Neutrophil (primary cell): ENCODE data around the gene CABLES2.

ENCODE experiments used
- H3K27ac ChIP-seq: fragments of 200-600 bp; sonication (generic); 2 replicates; pipeline ENCODE4 v1.5.1; 2016; ENCODE audit warnings: mild to moderate bottlenecking, moderate library complexity
- H3K27me3 ChIP-seq: fragments of 200-600 bp; sonication (generic); 2 replicates; pipeline ENCODE4 v1.6.0; 2016; ENCODE audit warnings: mild to moderate bottlenecking
- H3K36me3 ChIP-seq: fragments of 200-600 bp; sonication (generic); 2 replicates; pipeline ENCODE4 v1.5.1; 2017
- H3K4me1 ChIP-seq, 2 experiments: fragments of 200-600 bp in 1 of 2; sonication (generic) in 1 of 2; 1 replicate in 1 of 2; 2 replicates in 1 of 2; pipeline versions ENCODE4 v1.5.1 to v1.6.1; 2013 to 2016; ENCODE audit warnings: low read depth in 1 of 2, low read length in 1 of 2, mild to moderate bottlenecking in 1 of 2, moderate library complexity in 1 of 2; ENCODE audit not compliant: control insufficient read depth in 1 of 2, insufficient read depth in 1 of 2
- H3K4me3 ChIP-seq, 2 experiments: fragments of 200-600 bp in 1 of 2; sonication (generic) in 1 of 2; 1 replicate in 1 of 2; 2 replicates in 1 of 2; pipeline ENCODE4 v1.5.1; 2013 to 2016; ENCODE audit warnings: low read depth in 1 of 2, low read length in 1 of 2, mild to moderate bottlenecking in 1 of 2, moderate library complexity in 1 of 2
- H3K9me3 ChIP-seq: fragments of 200-600 bp; sonication (generic); 2 replicates; pipeline ENCODE4 v1.5.1; 2016
- CTCF ChIP-seq: fragments of 200-600 bp; sonication (generic); IDR thresholded peaks from 2 replicates; pipeline ENCODE4 v1.5.1; 2016; ENCODE audit warnings: antibody characterized with exemption

The CABLES2 gene

GRCh38 chr20:62351469-62352401, 55.4 kb downstream of the CABLES2 start:
- H3K4me1 ChIP-seq = no peaks in the 10 kb centered on the region
- no peak overlapping the region for H3K27ac ChIP-seq
- peaks cover 14% of the 10 kb centered on the region for H3K27me3 ChIP-seq
- no peaks in the 10 kb centered on the region for H3K9me3 ChIP-seq
- H3K36me3 ChIP-seq = no peaks in the 10 kb centered on the region
- TF ChIP-seq CTCF = no peak
- H3K4me3 ChIP-seq = no peak overlapping the region

GRCh38 chr20:62350629-62351422, 56.3 kb downstream of the CABLES2 start:
- Histone ChIP-seq H3K27ac (no peak overlapping the region), H3K9me3 (no peaks in the 10 kb centered on the region), H3K36me3 (no peaks in the 10 kb centered on the region), H3K4me3 (no peak overlapping the region), H3K4me1 (no peaks in the 10 kb centered on the region), H3K27me3 (peaks cover 5% of the 10 kb centered on the region)
- TF ChIP-seq CTCF = no peak

- Histone ChIP-seq H3K36me3 (no peaks in the 10 kb centered on the region), H3K4me1 (no peaks in the 10 kb centered on the region), H3K27ac (no peak overlapping the region), H3K27me3 (no peaks in the 10 kb centered on the region), H3K9me3 (no peaks in the 10 kb centered on the region), H3K4me3 (no peak overlapping the region)
- no peak for TF ChIP-seq CTCF
Observed at GRCh38 chr20:62350098-62350628, 56.9 kb downstream of the CABLES2 start.

GRCh38 chr20:62349556-62350097, 57.5 kb downstream of the CABLES2 start:
- Histone ChIP-seq H3K9me3 (no peaks in the 10 kb centered on the region), H3K4me3 (no peak overlapping the region), H3K27ac (no peak overlapping the region), H3K27me3 (no peaks in the 10 kb centered on the region), H3K4me1 (no peaks in the 10 kb centered on the region), H3K36me3 (no peaks in the 10 kb centered on the region)
- no peak for TF ChIP-seq CTCF

GRCh38 chr20:62348604-62349003, 58.5 kb downstream of the CABLES2 start:
- H3K27me3 ChIP-seq = no peaks in the 10 kb centered on the region
- H3K4me1 ChIP-seq = no peaks in the 10 kb centered on the region
- no peak for TF ChIP-seq CTCF
- no peaks in the 10 kb centered on the region for H3K36me3 ChIP-seq
- H3K4me3 ChIP-seq = no peak overlapping the region
- H3K27ac ChIP-seq = no peak overlapping the region
- H3K9me3 ChIP-seq = no peaks in the 10 kb centered on the region
